ENCODE data around the gene ZNF493.

The ZNF493 gene

DNA sequence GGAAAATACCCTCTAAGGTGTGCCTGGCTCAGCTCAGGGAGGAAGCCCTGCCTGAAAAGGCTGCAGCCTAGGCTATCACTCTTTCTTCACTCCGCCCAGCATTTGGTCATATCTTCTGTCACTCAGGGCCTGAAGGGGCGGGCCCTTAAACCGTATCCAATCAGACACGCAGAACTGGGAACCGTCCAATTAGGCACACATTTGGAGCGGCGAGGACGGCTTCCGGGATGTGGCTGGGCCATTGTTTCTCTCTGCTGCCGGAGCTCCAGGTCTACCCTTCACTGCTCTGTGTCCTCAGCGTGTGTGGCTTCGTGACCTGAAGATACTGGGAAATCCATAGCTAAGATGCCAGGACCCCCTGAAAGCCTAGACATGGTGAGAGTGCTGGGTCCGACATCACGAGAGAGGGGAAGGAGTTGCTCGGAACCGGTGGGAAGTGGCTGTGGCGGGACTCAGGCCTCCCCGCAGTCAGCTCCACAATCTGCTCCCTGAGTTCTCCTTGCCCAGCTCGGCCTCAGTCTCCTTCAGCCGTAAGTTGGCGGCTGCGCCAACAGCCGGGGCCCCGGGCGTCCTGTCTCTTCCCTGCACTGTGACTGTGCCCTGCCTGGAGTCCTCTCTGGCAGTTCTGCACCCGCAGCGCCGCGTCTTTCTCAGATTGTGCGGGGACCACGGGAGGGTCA lies at the start of gene ZNF493:
Gene ZNF493, plus strand, starts transcription at position 241 of the 680 bp plus-strand sequence. Its CDS starts 105 bp downstream, at position 346.
- H3K4me3 ChIP-seq (ENCODE audit: low read depth, low read length) = peak within 1 kb of the TSS; percentile 94
- TF ChIP-seq, protein P1, sequence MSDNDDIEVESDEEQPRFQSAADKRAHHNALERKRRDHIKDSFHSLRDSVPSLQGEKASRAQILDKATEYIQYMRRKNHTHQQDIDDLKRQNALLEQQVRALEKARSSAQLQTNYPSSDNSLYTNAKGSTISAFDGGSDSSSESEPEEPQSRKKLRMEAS (IDR thresholded peaks at IDR 0.05; ENCODE audit: low read depth, low read length) = peak; percentile 53; the same call in 1 of the 2 replicates
- TF ChIP-seq, protein P2, sequence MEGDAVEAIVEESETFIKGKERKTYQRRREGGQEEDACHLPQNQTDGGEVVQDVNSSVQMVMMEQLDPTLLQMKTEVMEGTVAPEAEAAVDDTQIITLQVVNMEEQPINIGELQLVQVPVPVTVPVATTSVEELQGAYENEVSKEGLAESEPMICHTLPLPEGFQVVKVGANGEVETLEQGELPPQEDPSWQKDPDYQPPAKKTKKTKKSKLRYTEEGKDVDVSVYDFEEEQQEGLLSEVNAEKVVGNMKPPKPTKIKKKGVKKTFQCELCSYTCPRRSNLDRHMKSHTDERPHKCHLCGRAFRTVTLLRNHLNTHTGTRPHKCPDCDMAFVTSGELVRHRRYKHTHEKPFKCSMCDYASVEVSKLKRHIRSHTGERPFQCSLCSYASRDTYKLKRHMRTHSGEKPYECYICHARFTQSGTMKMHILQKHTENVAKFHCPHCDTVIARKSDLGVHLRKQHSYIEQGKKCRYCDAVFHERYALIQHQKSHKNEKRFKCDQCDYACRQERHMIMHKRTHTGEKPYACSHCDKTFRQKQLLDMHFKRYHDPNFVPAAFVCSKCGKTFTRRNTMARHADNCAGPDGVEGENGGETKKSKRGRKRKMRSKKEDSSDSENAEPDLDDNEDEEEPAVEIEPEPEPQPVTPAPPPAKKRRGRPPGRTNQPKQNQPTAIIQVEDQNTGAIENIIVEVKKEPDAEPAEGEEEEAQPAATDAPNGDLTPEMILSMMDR (IDR thresholded peaks at IDR 0.05; ENCODE audit: low read depth, low read length) = no peak
- peak; percentile 82 for TF ChIP-seq POLR2A (IDR thresholded peaks at IDR 0.05; ENCODE audit: extremely low read depth, insufficient read length)
- TF ChIP-seq MYC (IDR thresholded peaks at IDR 0.05; ENCODE audit: low read depth, low read length) = peak; percentile 39
- DNase-seq (ENCODE audit: low read depth) = peak; percentile 96

DNA sequence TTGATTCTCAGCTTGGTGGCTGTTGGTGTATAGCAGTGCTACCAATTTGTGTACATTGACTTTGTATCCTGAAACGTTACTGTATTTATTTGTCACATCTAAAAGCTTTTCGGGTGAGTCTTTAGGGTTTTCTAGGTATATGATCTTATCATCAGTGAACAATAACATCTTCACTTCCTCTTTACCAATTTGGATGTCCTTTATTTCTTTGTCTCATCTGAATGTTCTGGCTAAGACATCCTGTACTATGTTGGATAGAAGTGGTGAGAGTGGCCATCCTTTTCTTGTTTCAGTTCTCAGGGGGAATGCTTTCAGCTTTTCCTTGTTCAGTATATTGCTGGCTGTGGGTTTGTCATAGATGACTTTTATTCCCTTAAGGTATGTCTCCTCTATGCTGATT lies 44.1 kb upstream of the ZNF493 start:
- no peak for TF ChIP-seq POLR2A (IDR thresholded peaks at IDR 0.05; ENCODE audit: extremely low read depth, insufficient read length)
- TF ChIP-seq, protein P1 (IDR thresholded peaks at IDR 0.05; ENCODE audit: low read depth, low read length) = no peak
- no peak for TF ChIP-seq MYC (IDR thresholded peaks at IDR 0.05; ENCODE audit: low read depth, low read length)
- TF ChIP-seq, protein P2 (IDR thresholded peaks at IDR 0.05; ENCODE audit: low read depth, low read length) = no peak
- no peak overlapping the region for H3K4me3 ChIP-seq (ENCODE audit: low read depth, low read length)
- no peak for DNase-seq (ENCODE audit: low read depth)

DNA sequence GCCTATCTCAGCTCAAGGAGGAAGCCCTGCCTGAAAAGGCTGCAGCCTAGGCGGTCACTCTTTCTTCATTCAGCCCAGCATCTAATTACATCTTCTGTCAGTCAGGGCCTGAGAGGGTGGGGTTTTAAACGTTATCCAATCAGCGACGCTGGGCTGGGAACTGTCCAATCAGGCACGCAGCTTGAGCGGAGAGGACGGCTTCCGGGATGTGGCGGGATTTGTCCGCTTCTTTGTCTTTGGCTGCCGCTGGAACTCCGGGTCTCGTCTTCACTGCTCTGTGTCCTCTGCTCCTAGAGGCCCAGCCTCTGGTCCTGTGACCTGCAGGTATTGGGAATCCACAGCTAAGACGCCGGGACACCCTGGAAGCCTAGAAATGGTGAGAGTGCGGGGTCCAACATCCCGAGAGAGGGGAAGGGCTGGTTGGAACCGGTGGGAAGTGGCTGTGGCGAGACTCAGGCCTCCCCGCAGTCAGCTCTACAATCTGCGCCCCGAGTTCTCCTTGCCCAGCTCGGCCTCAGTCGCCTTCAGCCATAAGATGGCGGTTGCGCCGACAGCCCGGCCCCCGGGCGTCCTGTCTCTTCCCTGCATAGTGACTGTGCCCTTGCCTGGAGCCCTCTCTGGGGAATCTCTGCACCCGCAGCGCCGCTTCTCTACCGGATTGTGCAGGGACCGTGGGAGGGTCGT lies 38.0 kb upstream of the ZNF493 start, which contains the start of gene ZNF738:
Gene ZNF738, plus strand, starts transcription at position 233 of the 684 bp plus-strand sequence. Its CDS starts 141 bp downstream, at position 374.
- H3K4me3 ChIP-seq (ENCODE audit: low read depth, low read length) = peak within 1 kb of the TSS; percentile 86
- peak; percentile 98 for DNase-seq (ENCODE audit: low read depth)
- TF ChIP-seq POLR2A (IDR thresholded peaks at IDR 0.05; ENCODE audit: extremely low read depth, insufficient read length) = peak; percentile 65
- no peak for TF ChIP-seq MYC (IDR thresholded peaks at IDR 0.05; ENCODE audit: low read depth, low read length)
- TF ChIP-seq, protein P1 (IDR thresholded peaks at IDR 0.05; ENCODE audit: low read depth, low read length) = no peak
- TF ChIP-seq, protein P2 (IDR thresholded peaks at IDR 0.05; ENCODE audit: low read depth, low read length) = no peak

DNA sequence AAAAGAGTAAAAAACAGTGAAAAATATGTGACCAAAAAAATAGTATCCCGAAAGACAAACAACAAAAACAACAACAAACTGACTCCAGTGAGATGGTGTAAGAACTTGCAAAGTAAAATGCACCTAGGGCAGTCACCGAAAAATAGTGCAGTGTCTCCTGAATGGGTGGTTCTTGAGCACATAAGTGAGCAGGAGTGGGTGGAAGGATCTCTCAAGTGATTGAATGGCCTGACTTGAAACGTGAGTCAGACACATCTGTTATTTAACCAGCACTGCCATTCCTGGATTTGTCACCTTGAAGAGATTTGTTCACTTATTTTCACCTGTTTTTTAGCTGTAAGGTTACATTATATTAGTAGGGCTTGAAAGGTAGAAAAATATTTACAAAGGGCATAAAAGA lies 34.6 kb upstream of the ZNF493 start:
- TF ChIP-seq, protein P1 (IDR thresholded peaks at IDR 0.05; ENCODE audit: low read depth, low read length) = no peak
- TF ChIP-seq MYC (IDR thresholded peaks at IDR 0.05; ENCODE audit: low read depth, low read length) = no peak
- TF ChIP-seq, protein P2 (IDR thresholded peaks at IDR 0.05; ENCODE audit: low read depth, low read length) = no peak
- no peak for TF ChIP-seq POLR2A (IDR thresholded peaks at IDR 0.05; ENCODE audit: extremely low read depth, insufficient read length)
- no peak overlapping the region for H3K4me3 ChIP-seq (ENCODE audit: low read depth, low read length)
- no peak for DNase-seq (ENCODE audit: low read depth)

DNA sequence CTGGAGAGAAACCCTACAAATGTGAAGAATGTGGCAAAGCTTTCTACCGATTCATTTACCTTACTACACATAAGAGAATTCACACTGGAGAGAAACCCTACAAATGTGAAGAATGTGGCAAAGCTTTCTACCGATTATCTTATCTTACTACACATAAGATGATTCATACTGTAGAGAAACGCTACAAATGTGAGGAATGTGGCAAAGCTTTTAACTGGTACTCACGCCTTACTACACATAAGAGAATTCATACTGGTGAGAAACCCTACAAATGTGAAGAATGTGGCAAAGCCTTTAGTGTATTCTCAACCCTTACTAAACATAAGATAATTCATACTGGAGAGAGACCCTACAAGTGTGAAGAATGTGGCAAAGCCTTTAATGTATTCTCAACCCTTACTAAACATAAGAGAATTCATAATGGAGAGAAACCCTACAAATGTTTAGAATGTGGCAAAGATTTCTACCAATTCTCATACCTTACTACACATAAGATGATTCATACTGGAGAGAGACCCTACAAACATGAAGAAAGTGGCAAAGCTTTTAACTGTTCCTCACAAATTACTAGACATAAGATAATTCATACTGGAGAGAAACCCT lies 12.9 kb upstream of the ZNF493 start:
- no peak overlapping the region for H3K4me3 ChIP-seq (ENCODE audit: low read depth, low read length)
- no peak for DNase-seq (ENCODE audit: low read depth)
- TF ChIP-seq POLR2A (IDR thresholded peaks at IDR 0.05; ENCODE audit: extremely low read depth, insufficient read length) (no peak), MYC (IDR thresholded peaks at IDR 0.05; ENCODE audit: low read depth, low read length) (no peak)
- TF ChIP-seq, protein P2 (IDR thresholded peaks at IDR 0.05; ENCODE audit: low read depth, low read length) = no peak
- TF ChIP-seq, protein P1 (IDR thresholded peaks at IDR 0.05; ENCODE audit: low read depth, low read length) = no peak

Data from NB4 (cell line).